B cell (primary cell): ENCODE results near the gene LECT2. TPM values are rescaled to one million over a fixed set of nuclear protein-coding genes. Genes with fewer than 3 reads are reported as not detected.

ENCODE experiments used
- ATAC-seq: fragments of 200-7000 bp; cut with Tn5 transposase; one replicate; pipeline ENCODE4 v1.10.0; 2021; ENCODE audit warnings: low read depth, mild to moderate bottlenecking, moderate number of reproducible peaks, moderate library complexity
- CTCF ChIA-PET: fragments of 350-600 bp; sonication (Branson Sonifier 250); formaldehyde crosslinking; loops from one replicate; lab custom pipeline; 2021; ENCODE audit warnings: antibody characterized with exemption, inconsistent platforms; lab: Charles Lee
- POLR2A ChIA-PET: fragments of 350-600 bp; sonication (Branson Sonifier 250); formaldehyde crosslinking; loops from one replicate; lab custom pipeline; 2021; ENCODE audit warnings: antibody characterized with exemption; lab: Charles Lee
- DNase-seq: peaks from one replicate; pipeline ENCODE4 v3.0.0; 2013
- H2AFZ ChIP-seq: 2 replicates; pipeline ENCODE4 v1.6.1; 2012; ENCODE audit warnings: mild to moderate bottlenecking, low read depth, low read length; ENCODE audit not compliant: insufficient read depth, poor library complexity, severe bottlenecking
- H3K27ac ChIP-seq, 2 donors: 1 replicate in 1 of 2; 2 replicates in 1 of 2; pipeline ENCODE4 v1.5.1; 2012 to 2013; ENCODE audit warnings: low read length in 2 of 2, mild to moderate bottlenecking in 2 of 2, moderate library complexity in 1 of 2
- H3K27me3 ChIP-seq, 4 experiments: fragments of 200-600 bp in 1 of 4; sonication (generic) in 1 of 4; replicated peaks in 1 of 4; 1 replicate in 2 of 4; 2 replicates in 2 of 4; pipeline versions ENCODE4 v1.6.1 to v1.7.0; 2013 to 2016; ENCODE audit warnings: low read length in 3 of 4, mild to moderate bottlenecking in 2 of 4, mixed read lengths in 1 of 4, moderate library complexity in 1 of 4; ENCODE audit not compliant: insufficient read depth in 4 of 4, control insufficient read depth in 3 of 4; ENCODE audit errors: control extremely low read depth in 1 of 4
- H3K36me3 ChIP-seq, 2 experiments: replicated peaks in 1 of 2; 1 replicate in 1 of 2; 2 replicates in 1 of 2; pipeline versions ENCODE4 v1.6.1 to v1.7.1; 2013; ENCODE audit warnings: low read length in 1 of 2; ENCODE audit not compliant: insufficient read depth in 2 of 2, control insufficient read depth in 1 of 2; ENCODE audit errors: control extremely low read depth in 1 of 2, extremely low read depth in 1 of 2
- H3K4me1 ChIP-seq, 2 donors: fragments of 200-600 bp in 1 of 2; sonication (generic) in 1 of 2; 1 replicate in 1 of 2; 2 replicates in 1 of 2; pipeline versions ENCODE4 v1.5.1 to v1.6.1; 2013 to 2017; ENCODE audit warnings: low read length in 2 of 2; ENCODE audit not compliant: control insufficient read depth in 2 of 2, insufficient read depth in 2 of 2
- H3K4me2 ChIP-seq: replicated peaks from 2 replicates; pipeline ENCODE3; 2012; ENCODE audit warnings: mild to moderate bottlenecking, low read depth, low read length; ENCODE audit not compliant: poor library complexity, severe bottlenecking
- H3K4me3 ChIP-seq, 5 experiments: fragments of 200-600 bp in 1 of 5; sonication (generic) in 1 of 5; 1 replicate in 3 of 5; 2 replicates in 2 of 5; pipeline versions ENCODE4 v1.5.1 to v1.7.0; 2011 to 2016; ENCODE audit warnings: low read length in 4 of 5, mild to moderate bottlenecking in 4 of 5, low read depth in 2 of 5, control low read depth in 1 of 5, moderate library complexity in 1 of 5; ENCODE audit not compliant: insufficient read depth in 1 of 5; ENCODE audit errors: control extremely low read depth in 1 of 5, extremely low read depth in 1 of 5
- H3K79me2 ChIP-seq: fragments of 200-600 bp; sonication (generic); one replicate; pipeline ENCODE4 v1.6.0; 2016; ENCODE audit warnings: low read length; ENCODE audit not compliant: control insufficient read depth, insufficient read depth
- H3K9ac ChIP-seq: fragments of 200-600 bp; sonication (generic); 2 replicates; pipeline ENCODE4 v1.6.1; 2017; ENCODE audit warnings: mild to moderate bottlenecking, low read length, moderate library complexity
- H3K9me3 ChIP-seq, 3 donors: one replicate each; pipeline versions ENCODE4 v1.6.1 to v1.7.1; 2013; ENCODE audit warnings: low read length in 2 of 3; ENCODE audit not compliant: control insufficient read depth in 2 of 3, insufficient read depth in 1 of 3; ENCODE audit errors: control extremely low read depth in 1 of 3
- H4K20me1 ChIP-seq: 2 replicates; pipeline ENCODE4 v1.6.0; 2012; ENCODE audit warnings: mild to moderate bottlenecking, low read length; ENCODE audit not compliant: insufficient read depth, control insufficient read depth, poor library complexity, severe bottlenecking
- H3K27ac Mint-ChIP-seq: one replicate; pipeline ENCODE4 v1.8.0; 2021; ENCODE audit warnings: mixed read lengths
- H3K27me3 Mint-ChIP-seq: one replicate; pipeline ENCODE4 v1.8.0; 2021; ENCODE audit warnings: mixed read lengths
- H3K4me1 Mint-ChIP-seq: one replicate; pipeline ENCODE4 v1.8.0; 2021; ENCODE audit warnings: mixed read lengths
- H3K4me3 Mint-ChIP-seq: one replicate; pipeline ENCODE4 v1.8.0; 2021; ENCODE audit warnings: mixed read lengths
- H3K9me3 Mint-ChIP-seq: one replicate; pipeline ENCODE4 v1.8.0; 2022; ENCODE audit warnings: mixed read lengths; ENCODE audit not compliant: insufficient read depth
- EZH2 ChIP-seq: IDR thresholded peaks from 2 replicates; pipeline ENCODE4 v1.6.1; 2012; ENCODE audit warnings: borderline replicate concordance, low read depth, mild to moderate bottlenecking, moderate library complexity, low read length; ENCODE audit not compliant: insufficient read depth, poor library complexity, severe bottlenecking
- WGBS: methylation state at CpG from one replicate; pipeline ENCODE4 v1.1.5; 2013; ENCODE audit warnings: missing lambda C conversion rate; ENCODE audit not compliant: insufficient coverage; 5-methylcytosine and 5-hydroxymethylcytosine counted together
- intact Hi-C: fragments of 100-400 bp; cut with micrococcal nuclease; formaldehyde crosslinking; loops from one replicate; pipeline ENCODE4 v1.10.0; 2022
- polyA plus RNA-seq: library from polyadenylated mRNA; depleted of rRNA; stranded (reverse); fragments of >200 nt; gene quantifications from 2 replicates; pipeline ENCODE4 v1.2.3, GENCODE V29; 2012
- total RNA-seq, 2 donors: library from RNA; stranded (reverse); fragments of 120-200 nt in 1 of 2; gene quantifications; 1 replicate in 1 of 2; 2 replicates in 1 of 2; pipeline versions ENCODE4 v1.2.3 to v1.2.4, GENCODE V29; 2013 to 2022
- TF ChIP-seq, protein P1 (sequence below): fragments of 200-600 bp; IDR thresholded peaks from one replicate; pipeline ENCODE4 v1.8.0; 2022; ENCODE audit warnings: antibody characterized with exemption, mild to moderate bottlenecking

The LECT2 gene
- total and polyA plus RNA-seq, 2 donors (not counting 1 experiment from before 2014, with no cell fraction given) = not detected

DNA sequence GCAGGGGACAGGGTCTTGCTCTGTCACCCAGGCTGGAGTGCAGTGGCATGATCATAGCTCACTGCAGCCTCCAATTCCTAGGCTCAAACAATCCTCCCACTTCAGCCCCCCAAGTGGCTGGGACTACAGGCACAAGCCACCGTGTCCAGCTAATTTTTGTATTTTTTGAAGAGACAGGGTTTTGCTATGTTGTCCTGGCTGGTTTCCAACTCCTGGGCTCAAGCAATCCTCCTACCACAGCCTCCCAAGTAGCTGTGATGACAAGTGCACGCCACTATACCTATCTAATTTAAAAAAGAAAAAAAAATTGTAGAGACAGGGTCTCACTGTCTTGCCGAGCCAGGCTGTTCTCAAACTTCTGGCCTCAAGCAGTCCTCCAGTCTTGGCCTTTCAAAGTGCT is 31.6 kb upstream of the LECT2 start:
- no peak overlapping the region for H3K9ac ChIP-seq
- ChIA-PET POLR2A (no interaction called here), CTCF (no interaction called here)
- peaks cover 0 to 3% (median 0%) of the 10 kb centered on the region in 4 experiments for H3K27me3 ChIP-seq
- DNase-seq (no peak), ATAC-seq (no peak)
- H3K79me2 ChIP-seq = no peaks in the 10 kb centered on the region
- H4K20me1 ChIP-seq = no peaks in the 10 kb centered on the region
- H3K9me3 Mint-ChIP-seq = peaks cover 2% of the 10 kb centered on the region
- peaks cover 14% of the 10 kb centered on the region for H3K27me3 Mint-ChIP-seq
- peaks cover 0 to 8% (median 0%) of the 10 kb centered on the region in 3 donors for H3K9me3 ChIP-seq
- H3K4me3 Mint-ChIP-seq = no peak overlapping the region
- no peak overlapping the region for H3K4me2 ChIP-seq
- WGBS = no CpG with 5 or more reads among the region's 3 CpGs
- H2AFZ ChIP-seq = no peak overlapping the region
- H3K4me3 ChIP-seq = no peak overlapping the region
- H3K36me3 ChIP-seq = no peaks in the 10 kb centered on the region
- H3K27ac Mint-ChIP-seq = no peak overlapping the region
- TF ChIP-seq, protein P1, sequence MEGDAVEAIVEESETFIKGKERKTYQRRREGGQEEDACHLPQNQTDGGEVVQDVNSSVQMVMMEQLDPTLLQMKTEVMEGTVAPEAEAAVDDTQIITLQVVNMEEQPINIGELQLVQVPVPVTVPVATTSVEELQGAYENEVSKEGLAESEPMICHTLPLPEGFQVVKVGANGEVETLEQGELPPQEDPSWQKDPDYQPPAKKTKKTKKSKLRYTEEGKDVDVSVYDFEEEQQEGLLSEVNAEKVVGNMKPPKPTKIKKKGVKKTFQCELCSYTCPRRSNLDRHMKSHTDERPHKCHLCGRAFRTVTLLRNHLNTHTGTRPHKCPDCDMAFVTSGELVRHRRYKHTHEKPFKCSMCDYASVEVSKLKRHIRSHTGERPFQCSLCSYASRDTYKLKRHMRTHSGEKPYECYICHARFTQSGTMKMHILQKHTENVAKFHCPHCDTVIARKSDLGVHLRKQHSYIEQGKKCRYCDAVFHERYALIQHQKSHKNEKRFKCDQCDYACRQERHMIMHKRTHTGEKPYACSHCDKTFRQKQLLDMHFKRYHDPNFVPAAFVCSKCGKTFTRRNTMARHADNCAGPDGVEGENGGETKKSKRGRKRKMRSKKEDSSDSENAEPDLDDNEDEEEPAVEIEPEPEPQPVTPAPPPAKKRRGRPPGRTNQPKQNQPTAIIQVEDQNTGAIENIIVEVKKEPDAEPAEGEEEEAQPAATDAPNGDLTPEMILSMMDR = no peak
- no peak for TF ChIP-seq EZH2
- intact Hi-C loops = no loop called here
- no peaks in the 10 kb centered on the region for H3K4me1 ChIP-seq
- H3K27ac ChIP-seq = no peak overlapping the region
- no peaks in the 10 kb centered on the region for H3K4me1 Mint-ChIP-seq

DNA sequence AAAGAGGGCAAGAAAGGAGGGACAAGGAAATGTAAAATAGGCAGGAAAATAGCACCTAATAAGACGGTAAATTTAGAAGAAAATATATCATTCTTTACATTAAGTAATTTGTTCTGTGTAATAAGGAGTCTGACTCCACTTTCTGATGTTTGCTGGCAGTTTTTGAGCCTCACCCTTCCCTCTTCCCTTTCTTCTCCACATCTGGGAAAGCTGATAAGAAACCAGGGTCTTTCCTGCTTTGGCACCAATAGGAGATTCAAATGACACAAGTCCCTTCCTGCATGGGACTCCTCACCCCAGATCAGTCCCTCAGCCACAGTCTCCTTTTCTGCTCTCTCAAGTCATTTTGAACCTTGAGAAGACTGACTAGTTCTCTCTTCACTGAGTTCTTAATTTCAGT is 31.2 kb upstream of the LECT2 start:
- no CpG with 5 or more reads among the region's 1 CpG for WGBS
- no peaks in the 10 kb centered on the region for H3K79me2 ChIP-seq
- Mint-ChIP-seq H3K4me3 (no peak overlapping the region), H3K4me1 (no peaks in the 10 kb centered on the region), H3K27me3 (peaks cover 13% of the 10 kb centered on the region), H3K27ac (no peak overlapping the region), H3K9me3 (peaks cover 2% of the 10 kb centered on the region)
- no peaks in the 10 kb centered on the region for H3K4me1 ChIP-seq
- no peak for ATAC-seq
- H3K36me3 ChIP-seq = no peaks in the 10 kb centered on the region
- H4K20me1 ChIP-seq = no peaks in the 10 kb centered on the region
- DNase-seq = no peak
- no peak overlapping the region for H3K4me2 ChIP-seq
- TF ChIP-seq EZH2 = no peak
- TF ChIP-seq, protein P1 = no peak
- no peak overlapping the region for H3K9ac ChIP-seq
- no peak overlapping the region for H2AFZ ChIP-seq
- H3K27ac ChIP-seq = no peak overlapping the region
- CTCF ChIA-PET = no interaction called here
- H3K4me3 ChIP-seq = no peak overlapping the region
- H3K9me3 ChIP-seq = peaks cover 0 to 8% (median 0%) of the 10 kb centered on the region in 3 donors
- peaks cover 0 to 3% (median 0%) of the 10 kb centered on the region in 4 experiments for H3K27me3 ChIP-seq
- intact Hi-C loops = no loop called here
- POLR2A ChIA-PET = no interaction called here
